ENCODE results near the gene HIPK4. TPM values are rescaled to one million over a fixed set of nuclear protein-coding genes. Genes with fewer than 3 reads are reported as not detected.
A peak's percentile ranks its signal among the peaks of the same experiment; 100 is the strongest.

Gene HIPK4
- polyA plus RNA-seq, 3 donors = 0.09 TPM; not detected in 2

DNA sequence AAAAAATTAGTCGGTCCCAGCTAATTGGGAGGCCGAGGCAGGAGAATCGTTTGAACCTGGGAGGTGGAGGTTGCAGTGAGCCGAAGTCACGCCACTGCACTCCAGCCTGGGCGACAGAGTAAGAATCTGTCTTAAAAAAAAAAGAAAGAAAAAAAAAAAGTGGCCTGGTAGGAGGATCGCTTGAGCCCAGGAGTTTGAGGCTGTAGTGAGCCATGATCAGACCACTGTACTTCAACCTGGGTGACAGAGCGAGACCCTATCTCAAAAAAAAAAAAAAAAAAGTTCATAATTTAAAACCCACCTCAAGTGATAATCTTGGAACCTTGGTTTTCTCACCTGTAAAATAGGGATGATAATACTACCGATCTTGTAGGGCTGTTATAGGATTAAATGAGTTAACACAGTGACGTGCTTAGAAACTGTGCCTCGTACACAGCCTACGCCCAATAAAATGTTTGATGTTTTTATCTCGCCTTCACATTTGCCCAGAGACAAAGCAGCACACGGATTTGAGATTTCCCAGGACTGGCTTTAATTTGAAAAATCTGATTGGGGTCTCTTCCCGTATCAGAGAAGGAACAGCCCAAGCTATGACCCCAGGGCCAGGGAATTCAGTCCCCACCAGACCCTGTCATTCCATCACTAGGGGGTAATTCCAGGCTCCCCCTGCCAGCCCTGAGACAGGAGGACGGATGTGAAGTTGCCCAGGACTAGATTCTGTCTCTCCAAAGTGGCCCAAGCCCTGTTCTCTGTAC, 32.2 kb upstream of the HIPK4 start:
- intact Hi-C loops (cut with micrococcal nuclease) = loop anchor here in 1 of 2 donors (2.0 to 10.0 kb wide), 2 partner anchors 43 to 117 kb away; partner anchors contain the start of gene BLVRB
- no peaks in the 10 kb centered on the region for H3K9me3 Mint-ChIP-seq
- TF ChIP-seq, protein P1, sequence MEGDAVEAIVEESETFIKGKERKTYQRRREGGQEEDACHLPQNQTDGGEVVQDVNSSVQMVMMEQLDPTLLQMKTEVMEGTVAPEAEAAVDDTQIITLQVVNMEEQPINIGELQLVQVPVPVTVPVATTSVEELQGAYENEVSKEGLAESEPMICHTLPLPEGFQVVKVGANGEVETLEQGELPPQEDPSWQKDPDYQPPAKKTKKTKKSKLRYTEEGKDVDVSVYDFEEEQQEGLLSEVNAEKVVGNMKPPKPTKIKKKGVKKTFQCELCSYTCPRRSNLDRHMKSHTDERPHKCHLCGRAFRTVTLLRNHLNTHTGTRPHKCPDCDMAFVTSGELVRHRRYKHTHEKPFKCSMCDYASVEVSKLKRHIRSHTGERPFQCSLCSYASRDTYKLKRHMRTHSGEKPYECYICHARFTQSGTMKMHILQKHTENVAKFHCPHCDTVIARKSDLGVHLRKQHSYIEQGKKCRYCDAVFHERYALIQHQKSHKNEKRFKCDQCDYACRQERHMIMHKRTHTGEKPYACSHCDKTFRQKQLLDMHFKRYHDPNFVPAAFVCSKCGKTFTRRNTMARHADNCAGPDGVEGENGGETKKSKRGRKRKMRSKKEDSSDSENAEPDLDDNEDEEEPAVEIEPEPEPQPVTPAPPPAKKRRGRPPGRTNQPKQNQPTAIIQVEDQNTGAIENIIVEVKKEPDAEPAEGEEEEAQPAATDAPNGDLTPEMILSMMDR (IDR thresholded peaks at IDR 0.05) = no peak
- H3K9ac ChIP-seq (ENCODE audit: insufficient read depth, low read length, poor library complexity, severe bottlenecking) = no peak overlapping the region
- peaks cover 22% of the 10 kb centered on the region for H4K20me1 ChIP-seq (ENCODE audit: insufficient read depth, low read length)
- H3K36me3 ChIP-seq (replicated peaks in 1 of 2; ENCODE audit: control insufficient read depth in 1 of 2, insufficient read depth in 2 of 2, low read length in 2 of 2) = peaks cover 12 to 13% of the 10 kb centered on the region in 2 donors
- H3K36me3 Mint-ChIP-seq = peaks cover 14 to 15% of the 10 kb centered on the region in 2 donors
- H3K27ac Mint-ChIP-seq = peak overlapping the region in 5 of 7 donors; percentile 35 to 95 (median 83)
- H3K27me3 Mint-ChIP-seq (ENCODE audit: low read depth in 3 of 3) = peaks cover 0 to 4% (median 1%) of the 10 kb centered on the region in 3 donors
- H3K27ac ChIP-seq (ENCODE audit: low read depth in 1 of 2, low read length in 2 of 2) = peak overlapping the region in 1 of 2 donors; percentile 88
- H3K4me1 ChIP-seq (ENCODE audit: control insufficient read depth in 1 of 2, insufficient read depth in 2 of 2, low read length in 2 of 2) = peaks cover 27 to 44% of the 10 kb centered on the region in 2 donors
- no peak for DNase-seq
- peaks cover 37% of the 10 kb centered on the region for H3K4me1 Mint-ChIP-seq
- no peak overlapping the region for H3K4me2 ChIP-seq (replicated peaks; ENCODE audit: extremely low read depth, low read length, poor library complexity, severe bottlenecking)
- no peaks in the 10 kb centered on the region for H3K9me3 ChIP-seq (replicated peaks in 1 of 2; ENCODE audit: control insufficient read depth in 1 of 2, insufficient read depth in 1 of 2, low read length in 2 of 2)
- H3K4me3 Mint-ChIP-seq = no peak overlapping the region
- H3K27me3 ChIP-seq (ENCODE audit: control insufficient read depth in 2 of 2, insufficient read depth in 2 of 2, low read length in 2 of 2) = no peaks in the 10 kb centered on the region
- no peak overlapping the region for H3K4me3 ChIP-seq (replicated peaks in 1 of 3; ENCODE audit: low read depth in 2 of 3, low read length in 3 of 3)
- peaks cover 37% of the 10 kb centered on the region for H3K79me2 ChIP-seq (ENCODE audit: insufficient read depth, low read length)
- WGBS (ENCODE audit: insufficient coverage) = 92% methylated on average over 7 of the region's 16 CpGs
- no peak overlapping the region for H2AFZ ChIP-seq (ENCODE audit: insufficient read depth, low read depth, low read length, poor library complexity, severe bottlenecking)

DNA sequence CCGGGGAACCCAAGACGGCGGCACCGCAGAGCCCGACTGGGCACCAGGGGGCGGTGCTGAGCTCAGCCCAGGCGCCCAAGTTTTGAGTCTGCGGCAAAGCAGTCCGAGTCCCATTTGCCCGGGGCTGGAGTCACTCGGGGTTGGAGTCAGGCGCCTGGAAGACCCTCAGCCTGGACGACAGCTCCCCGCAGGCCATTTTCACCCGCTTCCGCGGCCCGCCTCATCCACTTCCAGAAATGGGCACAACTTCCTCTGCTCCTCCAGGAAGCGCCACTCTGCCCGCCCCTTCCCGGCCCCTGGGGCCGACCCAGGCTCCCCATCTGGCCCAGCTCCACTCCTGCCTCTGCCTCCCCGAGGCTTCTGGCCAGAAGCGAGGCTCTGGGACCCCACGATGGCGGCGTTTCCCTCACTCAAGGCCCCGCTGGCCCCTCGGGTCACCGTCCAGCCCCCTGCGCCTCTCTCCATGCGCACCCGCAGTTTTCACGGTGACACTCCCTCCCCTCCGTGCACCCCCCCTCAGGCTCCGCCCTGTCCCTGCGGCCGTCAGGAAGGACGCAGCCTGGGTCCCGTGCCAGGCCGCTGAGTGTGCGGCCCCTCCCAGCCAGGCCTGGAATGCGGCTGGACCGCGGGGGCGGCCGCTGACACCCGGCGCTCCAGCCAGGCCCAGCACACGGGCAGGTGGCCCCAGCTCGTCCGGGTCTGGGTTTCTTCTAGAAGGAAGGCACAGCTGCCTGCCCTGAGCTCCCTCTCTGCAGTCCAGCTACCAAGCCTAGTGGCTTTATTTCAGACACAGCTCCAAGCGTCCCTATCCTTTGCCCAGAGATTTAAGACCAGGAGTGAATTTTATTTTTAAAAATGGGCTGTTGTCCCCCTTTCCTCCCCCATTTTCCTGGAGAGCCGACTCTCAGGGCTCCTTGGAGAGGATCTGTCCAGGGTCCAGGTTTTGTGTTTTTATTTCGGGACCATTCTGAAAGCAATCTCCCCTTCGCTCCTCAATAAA, 31.1 kb upstream of the HIPK4 start:
- 2% methylated on average over 53 of the region's 56 CpGs for WGBS (ENCODE audit: insufficient coverage)
- H3K36me3 Mint-ChIP-seq = peaks cover 14 to 15% of the 10 kb centered on the region in 2 donors
- H3K4me1 ChIP-seq (ENCODE audit: control insufficient read depth in 1 of 2, insufficient read depth in 2 of 2, low read length in 2 of 2) = peaks cover 33 to 50% of the 10 kb centered on the region in 2 donors
- peaks cover 22% of the 10 kb centered on the region for H4K20me1 ChIP-seq (ENCODE audit: insufficient read depth, low read length)
- peaks cover 44% of the 10 kb centered on the region for H3K4me1 Mint-ChIP-seq
- H3K27me3 Mint-ChIP-seq (ENCODE audit: low read depth in 3 of 3) = peaks cover 1 to 6% (median 1%) of the 10 kb centered on the region in 3 donors
- peak overlapping the region; percentile 88 to 90 for H3K27ac ChIP-seq (ENCODE audit: low read depth in 1 of 2, low read length in 2 of 2)
- H3K4me3 ChIP-seq (replicated peaks in 1 of 3; ENCODE audit: low read depth in 2 of 3, low read length in 3 of 3) = peak overlapping the region; percentile 58 to 90 (median 90)
- peaks cover 12 to 13% of the 10 kb centered on the region in 2 donors for H3K36me3 ChIP-seq (replicated peaks in 1 of 2; ENCODE audit: control insufficient read depth in 1 of 2, insufficient read depth in 2 of 2, low read length in 2 of 2)
- H3K27me3 ChIP-seq (ENCODE audit: control insufficient read depth in 2 of 2, insufficient read depth in 2 of 2, low read length in 2 of 2) = no peaks in the 10 kb centered on the region
- H3K9me3 ChIP-seq (replicated peaks in 1 of 2; ENCODE audit: control insufficient read depth in 1 of 2, insufficient read depth in 1 of 2, low read length in 2 of 2) = no peaks in the 10 kb centered on the region
- peak overlapping the region; percentile 71 for H3K4me2 ChIP-seq (replicated peaks; ENCODE audit: extremely low read depth, low read length, poor library complexity, severe bottlenecking)
- no peaks in the 10 kb centered on the region for H3K9me3 Mint-ChIP-seq
- H3K4me3 Mint-ChIP-seq = peak overlapping the region; percentile 87 to 91
- peak; percentile 80 to 89 (median 86) for DNase-seq
- intact Hi-C loops (cut with micrococcal nuclease) = loop anchor here (1.0 to 10.0 kb wide), 3 partner anchors 23 to 116 kb away; partner anchors contain the start of genes BLVRB (in 1 of the 2) and SERTAD3 (in 1 of the 2)
- H3K9ac ChIP-seq (ENCODE audit: insufficient read depth, low read length, poor library complexity, severe bottlenecking) = peak overlapping the region; percentile 85
- H3K27ac Mint-ChIP-seq = peak overlapping the region; percentile 89 to 95 (median 93)
- peaks cover 37% of the 10 kb centered on the region for H3K79me2 ChIP-seq (ENCODE audit: insufficient read depth, low read length)
- peak overlapping the region; percentile 68 for H2AFZ ChIP-seq (ENCODE audit: insufficient read depth, low read depth, low read length, poor library complexity, severe bottlenecking)
- TF ChIP-seq, protein P1 (IDR thresholded peaks at IDR 0.05) = peak; percentile 94

All from CD14-positive monocyte (primary cell).